ENCODE data around the gene CCDC159.
"Not testable (repeated sequence)": the region's sequence is repeated elsewhere in the genome, so short reads cannot be mapped to it uniquely, and the experiment has no call there.

DNA sequence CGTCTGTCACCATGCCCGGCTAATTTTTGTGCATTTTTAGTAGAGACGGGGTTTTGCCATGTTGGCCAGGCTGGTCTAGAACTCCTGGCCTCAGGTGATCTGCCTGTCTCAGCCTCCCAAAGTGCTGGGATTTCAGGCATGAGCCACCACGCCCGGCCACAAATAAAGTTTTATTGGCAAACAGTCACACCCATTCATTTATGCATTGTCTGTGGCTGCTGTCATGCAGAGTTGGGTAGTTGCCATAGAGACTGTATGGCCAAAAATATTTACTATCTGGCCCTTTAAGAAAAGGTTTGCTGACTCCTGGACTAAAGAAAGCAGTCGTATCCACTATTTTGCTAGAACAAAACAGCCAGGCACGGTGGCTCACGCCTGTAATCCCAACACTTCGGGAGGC is 12.5 kb upstream of the CCDC159 start:
- TF ChIP-seq, protein P1, sequence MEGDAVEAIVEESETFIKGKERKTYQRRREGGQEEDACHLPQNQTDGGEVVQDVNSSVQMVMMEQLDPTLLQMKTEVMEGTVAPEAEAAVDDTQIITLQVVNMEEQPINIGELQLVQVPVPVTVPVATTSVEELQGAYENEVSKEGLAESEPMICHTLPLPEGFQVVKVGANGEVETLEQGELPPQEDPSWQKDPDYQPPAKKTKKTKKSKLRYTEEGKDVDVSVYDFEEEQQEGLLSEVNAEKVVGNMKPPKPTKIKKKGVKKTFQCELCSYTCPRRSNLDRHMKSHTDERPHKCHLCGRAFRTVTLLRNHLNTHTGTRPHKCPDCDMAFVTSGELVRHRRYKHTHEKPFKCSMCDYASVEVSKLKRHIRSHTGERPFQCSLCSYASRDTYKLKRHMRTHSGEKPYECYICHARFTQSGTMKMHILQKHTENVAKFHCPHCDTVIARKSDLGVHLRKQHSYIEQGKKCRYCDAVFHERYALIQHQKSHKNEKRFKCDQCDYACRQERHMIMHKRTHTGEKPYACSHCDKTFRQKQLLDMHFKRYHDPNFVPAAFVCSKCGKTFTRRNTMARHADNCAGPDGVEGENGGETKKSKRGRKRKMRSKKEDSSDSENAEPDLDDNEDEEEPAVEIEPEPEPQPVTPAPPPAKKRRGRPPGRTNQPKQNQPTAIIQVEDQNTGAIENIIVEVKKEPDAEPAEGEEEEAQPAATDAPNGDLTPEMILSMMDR (IDR thresholded peaks at IDR 0.05 in 8 of 11, conservative IDR thresholded peaks at IDR 0.05 in 3 of 11) = not testable (repeated sequence)
- not testable (repeated sequence) for TF ChIP-seq POLR2A, POLR2AphosphoS5 (IDR thresholded peaks at IDR 0.05)

All from spleen (tissue), 7 donors.